ENCODE data around the gene MSH3. TPM values are rescaled to one million over a fixed set of nuclear protein-coding genes. Genes with fewer than 3 reads are reported as not detected.
A peak's percentile ranks its signal among the peaks of the same experiment; 100 is the strongest.

MSH3 gene
- 1 to 10 TPM; 2.7 to 3.6 TPM for polyA plus RNA-seq

DNA sequence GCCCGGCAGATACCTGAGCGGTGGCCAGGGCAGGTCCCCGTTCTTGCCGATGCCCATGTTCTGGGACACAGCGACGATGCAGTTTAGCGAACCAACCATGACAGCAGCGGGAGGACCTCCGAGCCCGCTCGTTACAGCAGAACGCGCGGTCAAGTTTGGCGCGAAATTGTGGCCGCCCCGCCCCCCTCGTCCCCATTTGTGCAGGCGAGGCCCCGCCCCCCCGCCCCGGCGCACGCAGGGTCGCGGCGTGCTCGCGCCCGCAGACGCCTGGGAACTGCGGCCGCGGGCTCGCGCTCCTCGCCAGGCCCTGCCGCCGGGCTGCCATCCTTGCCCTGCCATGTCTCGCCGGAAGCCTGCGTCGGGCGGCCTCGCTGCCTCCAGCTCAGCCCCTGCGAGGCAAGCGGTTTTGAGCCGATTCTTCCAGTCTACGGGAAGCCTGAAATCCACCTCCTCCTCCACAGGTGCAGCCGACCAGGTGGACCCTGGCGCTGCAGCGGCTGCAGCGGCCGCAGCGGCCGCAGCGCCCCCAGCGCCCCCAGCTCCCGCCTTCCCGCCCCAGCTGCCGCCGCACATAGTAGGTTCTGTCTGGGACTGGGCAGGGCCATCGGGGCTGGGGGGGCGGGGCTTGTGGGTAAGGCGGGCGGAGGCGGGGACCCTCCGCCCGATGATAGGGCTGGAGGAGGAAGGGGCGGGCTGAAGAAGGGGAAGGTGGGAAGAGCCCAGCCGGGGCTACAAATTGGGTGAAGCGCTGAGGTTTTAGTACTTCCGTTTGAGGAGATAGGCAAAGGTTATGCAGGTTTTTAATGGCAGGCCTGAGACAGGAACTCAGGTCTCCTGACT lies at the start of gene MSH3, which contains the start of gene DHFR:
Gene MSH3 (plus strand): TSS at position 262 of the 840 bp plus-strand sequence. CDS start 76 bp downstream, at position 338.
Gene DHFR (minus strand): TSS at position 593 of the 840 bp plus-strand sequence. CDS start 494 bp downstream, at position 99.
- Histone ChIP-seq H3K27ac (ENCODE audit: low read depth in 2 of 2, low read length in 1 of 2) (peak within 1 kb of the TSS; percentile 97 to 98), H3K9me3 (ENCODE audit: control insufficient read depth in 2 of 2, insufficient read depth in 1 of 2, low read depth in 1 of 2, low read length in 1 of 2) (no peaks in the 10 kb centered on the region), H3K27me3 (ENCODE audit: control insufficient read depth in 1 of 2, insufficient read depth in 2 of 2, low read length in 2 of 2) (no peaks in the 10 kb centered on the region), H3K36me3 (ENCODE audit: control insufficient read depth in 2 of 2, insufficient read depth in 2 of 2, low read length in 1 of 2) (peaks cover 0 to under 1% of the 10 kb centered on the region in 2 donors), H3K4me1 (ENCODE audit: control insufficient read depth in 2 of 2, insufficient read depth in 2 of 2, low read length in 1 of 2) (peaks cover 0 to 3% of the 10 kb centered on the region in 2 donors), H3K4me3 (ENCODE audit: low read depth in 1 of 2, low read length in 2 of 2) (peak within 1 kb of the TSS; percentile 91 to 96)
- 1% methylated on average over 51 to 74 of the region's 74 CpGs for WGBS, 2 donors

GRCh38 chr5:80607343-80607742 lies 47.1 kb upstream of the MSH3 start:
- no peaks in the 10 kb centered on the region for H3K9me3 ChIP-seq (ENCODE audit: control insufficient read depth in 2 of 2, insufficient read depth in 1 of 2, low read depth in 1 of 2, low read length in 1 of 2)
- no peaks in the 10 kb centered on the region for H3K36me3 ChIP-seq (ENCODE audit: control insufficient read depth in 2 of 2, insufficient read depth in 2 of 2, low read length in 1 of 2)
- H3K27ac ChIP-seq (ENCODE audit: low read depth in 2 of 2, low read length in 1 of 2), result no peak overlapping the region
- H3K4me3 ChIP-seq (ENCODE audit: low read depth in 1 of 2, low read length in 2 of 2), result no peak overlapping the region
- no peaks in the 10 kb centered on the region for H3K4me1 ChIP-seq (ENCODE audit: control insufficient read depth in 2 of 2, insufficient read depth in 2 of 2, low read length in 1 of 2)
- H3K27me3 ChIP-seq (ENCODE audit: control insufficient read depth in 1 of 2, insufficient read depth in 2 of 2, low read length in 2 of 2), result no peaks in the 10 kb centered on the region

- no peak overlapping the region for H3K4me3 ChIP-seq (ENCODE audit: low read depth in 1 of 2, low read length in 2 of 2)
- no peak overlapping the region for H3K27ac ChIP-seq (ENCODE audit: low read depth in 2 of 2, low read length in 1 of 2)
- H3K27me3 ChIP-seq (ENCODE audit: control insufficient read depth in 1 of 2, insufficient read depth in 2 of 2, low read length in 2 of 2), result no peaks in the 10 kb centered on the region
- H3K9me3 ChIP-seq (ENCODE audit: control insufficient read depth in 2 of 2, insufficient read depth in 1 of 2, low read depth in 1 of 2, low read length in 1 of 2), result no peaks in the 10 kb centered on the region
- H3K36me3 ChIP-seq (ENCODE audit: control insufficient read depth in 2 of 2, insufficient read depth in 2 of 2, low read length in 1 of 2), result no peaks in the 10 kb centered on the region
- H3K4me1 ChIP-seq (ENCODE audit: control insufficient read depth in 2 of 2, insufficient read depth in 2 of 2, low read length in 1 of 2), result no peaks in the 10 kb centered on the region
These were observed 46.6 kb upstream of the MSH3 start for GRCh38 chr5:80607832-80608231.

DNA sequence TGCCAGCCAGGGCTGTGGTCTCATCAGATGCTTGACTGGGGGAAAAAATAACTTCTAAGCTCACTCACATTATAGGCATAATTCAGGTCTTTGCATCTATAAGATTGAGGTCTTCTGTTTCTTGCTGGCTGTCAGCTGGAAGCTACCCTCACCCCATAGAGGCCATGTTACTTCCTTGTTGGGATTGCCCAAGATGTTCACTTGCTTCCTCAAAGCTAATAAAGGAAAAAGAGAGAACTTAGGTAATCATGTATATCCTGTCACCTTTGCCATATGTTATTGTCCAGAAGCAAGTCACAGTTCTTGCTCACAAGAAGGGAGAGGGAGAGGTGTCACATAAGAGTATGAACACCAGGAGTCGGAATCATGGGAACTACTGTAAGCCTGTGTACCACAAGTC lies 45.7 kb upstream of the MSH3 start:
- Histone ChIP-seq H3K27me3 (ENCODE audit: control insufficient read depth in 1 of 2, insufficient read depth in 2 of 2, low read length in 2 of 2) (no peaks in the 10 kb centered on the region), H3K36me3 (ENCODE audit: control insufficient read depth in 2 of 2, insufficient read depth in 2 of 2, low read length in 1 of 2) (no peaks in the 10 kb centered on the region), H3K27ac (ENCODE audit: low read depth in 2 of 2, low read length in 1 of 2) (no peak overlapping the region), H3K9me3 (ENCODE audit: control insufficient read depth in 2 of 2, insufficient read depth in 1 of 2, low read depth in 1 of 2, low read length in 1 of 2) (no peaks in the 10 kb centered on the region), H3K4me3 (ENCODE audit: low read depth in 1 of 2, low read length in 2 of 2) (no peak overlapping the region), H3K4me1 (ENCODE audit: control insufficient read depth in 2 of 2, insufficient read depth in 2 of 2, low read length in 1 of 2) (no peaks in the 10 kb centered on the region)
- 91 to 98% methylated on average over 1 of the region's 1 CpG for WGBS, 2 donors

- Histone ChIP-seq H3K27me3 (ENCODE audit: control insufficient read depth in 1 of 2, insufficient read depth in 2 of 2, low read length in 2 of 2) (no peaks in the 10 kb centered on the region), H3K4me3 (ENCODE audit: low read depth in 1 of 2, low read length in 2 of 2) (no peak overlapping the region), H3K36me3 (ENCODE audit: control insufficient read depth in 2 of 2, insufficient read depth in 2 of 2, low read length in 1 of 2) (no peaks in the 10 kb centered on the region), H3K27ac (ENCODE audit: low read depth in 2 of 2, low read length in 1 of 2) (no peak overlapping the region), H3K4me1 (ENCODE audit: control insufficient read depth in 2 of 2, insufficient read depth in 2 of 2, low read length in 1 of 2) (no peaks in the 10 kb centered on the region), H3K9me3 (ENCODE audit: control insufficient read depth in 2 of 2, insufficient read depth in 1 of 2, low read depth in 1 of 2, low read length in 1 of 2) (no peaks in the 10 kb centered on the region)
- 68 to 71% methylated on average over 1 of the region's 1 CpG for WGBS, 2 donors
These were observed 44.8 kb upstream of the MSH3 start for GRCh38 chr5:80609692-80610091.

DNA sequence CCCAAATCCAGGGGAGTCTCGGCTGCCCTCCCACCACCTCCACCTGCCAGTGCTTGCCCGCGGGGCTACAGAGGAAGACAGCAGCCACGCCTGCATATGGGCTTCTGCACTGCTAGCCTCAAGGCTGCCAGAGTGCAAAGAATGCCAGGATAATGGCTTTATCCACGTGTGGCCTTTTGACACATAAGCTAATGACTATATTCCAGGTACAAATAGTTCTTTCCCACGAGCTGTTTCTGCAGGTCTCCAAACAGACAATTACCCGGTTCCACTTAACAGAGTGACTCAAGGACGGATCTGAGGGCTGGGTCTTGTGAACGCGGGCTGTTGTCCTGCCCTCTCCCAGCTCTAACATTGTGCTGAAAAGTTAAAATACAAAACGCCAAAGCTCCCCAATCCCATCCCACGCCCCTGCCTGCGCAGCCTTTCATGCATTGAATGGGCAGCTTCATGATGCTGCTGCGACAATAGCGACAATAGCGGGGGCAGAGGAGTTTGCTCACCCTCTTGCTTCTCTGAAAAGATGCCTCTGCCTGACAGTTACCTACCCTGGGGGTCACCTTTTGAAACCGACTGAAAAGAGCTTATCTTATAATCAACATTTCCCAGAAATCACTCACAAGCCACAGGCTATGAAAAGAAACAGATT lies 39.1 kb upstream of the MSH3 start:
- WGBS, 2 donors, result 67 to 70% methylated on average over 17 of the region's 17 CpGs
- Histone ChIP-seq H3K9me3 (ENCODE audit: control insufficient read depth in 2 of 2, insufficient read depth in 1 of 2, low read depth in 1 of 2, low read length in 1 of 2) (no peaks in the 10 kb centered on the region), H3K4me3 (ENCODE audit: low read depth in 1 of 2, low read length in 2 of 2) (no peak overlapping the region), H3K4me1 (ENCODE audit: control insufficient read depth in 2 of 2, insufficient read depth in 2 of 2, low read length in 1 of 2) (no peaks in the 10 kb centered on the region), H3K36me3 (ENCODE audit: control insufficient read depth in 2 of 2, insufficient read depth in 2 of 2, low read length in 1 of 2) (no peaks in the 10 kb centered on the region), H3K27me3 (ENCODE audit: control insufficient read depth in 1 of 2, insufficient read depth in 2 of 2, low read length in 2 of 2) (no peaks in the 10 kb centered on the region), H3K27ac (ENCODE audit: low read depth in 2 of 2, low read length in 1 of 2) (no peak overlapping the region)

DNA sequence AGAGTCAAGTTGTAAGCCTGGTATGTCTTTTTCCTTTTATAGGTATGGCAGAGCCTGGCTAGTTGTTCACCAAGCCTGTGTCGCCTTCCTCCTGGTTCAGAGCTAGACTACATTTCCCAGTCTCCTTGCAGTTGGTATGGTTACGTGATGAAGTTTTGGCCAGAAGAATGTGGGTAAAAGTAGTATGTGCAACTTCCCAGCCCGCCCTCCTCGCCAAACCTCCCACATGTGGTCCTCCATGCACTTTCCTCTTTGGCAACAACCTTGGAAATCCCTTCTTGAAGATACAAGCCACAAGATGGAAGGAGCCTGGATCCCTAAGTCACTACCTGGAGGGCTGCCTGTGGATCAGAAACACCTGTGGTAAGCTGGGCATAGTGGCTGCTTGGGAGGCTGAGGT lies 36.0 kb upstream of the MSH3 start:
- no peak overlapping the region for H3K27ac ChIP-seq (ENCODE audit: low read depth in 2 of 2, low read length in 1 of 2)
- 96 to 97% methylated on average over 4 of the region's 4 CpGs for WGBS, 2 donors

GRCh38 chr5:80619086-80619485 lies 35.4 kb upstream of the MSH3 start:
- Histone ChIP-seq H3K36me3 (ENCODE audit: control insufficient read depth in 2 of 2, insufficient read depth in 2 of 2, low read length in 1 of 2) (no peaks in the 10 kb centered on the region), H3K4me1 (ENCODE audit: control insufficient read depth in 2 of 2, insufficient read depth in 2 of 2, low read length in 1 of 2) (no peaks in the 10 kb centered on the region), H3K27ac (ENCODE audit: low read depth in 2 of 2, low read length in 1 of 2) (no peak overlapping the region), H3K4me3 (ENCODE audit: low read depth in 1 of 2, low read length in 2 of 2) (no peak overlapping the region), H3K27me3 (ENCODE audit: control insufficient read depth in 1 of 2, insufficient read depth in 2 of 2, low read length in 2 of 2) (no peaks in the 10 kb centered on the region), H3K9me3 (ENCODE audit: control insufficient read depth in 2 of 2, insufficient read depth in 1 of 2, low read depth in 1 of 2, low read length in 1 of 2) (no peaks in the 10 kb centered on the region)
- 75 to 80% methylated on average over 1 of the region's 1 CpG for WGBS, 2 donors

More for the DNA sequence above, 36.0 kb upstream of the MSH3 start:
- H3K4me3 ChIP-seq (ENCODE audit: low read depth in 1 of 2, low read length in 2 of 2), result no peak overlapping the region
- no peaks in the 10 kb centered on the region for H3K27me3 ChIP-seq (ENCODE audit: control insufficient read depth in 1 of 2, insufficient read depth in 2 of 2, low read length in 2 of 2)
- H3K36me3 ChIP-seq (ENCODE audit: control insufficient read depth in 2 of 2, insufficient read depth in 2 of 2, low read length in 1 of 2), result no peaks in the 10 kb centered on the region
- H3K4me1 ChIP-seq (ENCODE audit: control insufficient read depth in 2 of 2, insufficient read depth in 2 of 2, low read length in 1 of 2), result no peaks in the 10 kb centered on the region
- H3K9me3 ChIP-seq (ENCODE audit: control insufficient read depth in 2 of 2, insufficient read depth in 1 of 2, low read depth in 1 of 2, low read length in 1 of 2), result no peaks in the 10 kb centered on the region

DNA sequence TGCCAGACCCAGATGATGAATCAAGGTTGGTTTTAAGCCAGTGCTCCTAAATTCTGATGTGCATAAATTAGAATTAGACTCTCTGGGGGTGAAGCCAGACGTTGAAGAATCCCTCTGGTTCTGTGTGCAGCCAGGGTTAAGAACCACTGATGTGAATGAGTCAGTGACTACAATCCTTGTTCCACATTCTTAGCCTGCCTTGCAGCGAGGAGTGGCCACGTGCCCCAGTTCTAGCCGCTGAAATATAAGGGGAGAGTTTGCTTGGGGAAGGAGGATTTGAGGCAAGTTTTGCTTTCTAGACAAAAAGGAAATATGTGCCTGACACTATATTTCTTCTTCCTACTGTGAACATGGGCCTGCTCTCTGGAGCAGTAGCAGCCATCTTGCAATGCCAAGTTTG lies 34.2 kb upstream of the MSH3 start:
- no peak overlapping the region for H3K4me3 ChIP-seq (ENCODE audit: low read depth in 1 of 2, low read length in 2 of 2)
- WGBS, 2 donors, result 76 to 84% methylated on average over 4 of the region's 4 CpGs

More for the DNA sequence above, 34.2 kb upstream of the MSH3 start:
- no peaks in the 10 kb centered on the region for H3K9me3 ChIP-seq (ENCODE audit: control insufficient read depth in 2 of 2, insufficient read depth in 1 of 2, low read depth in 1 of 2, low read length in 1 of 2)
- no peaks in the 10 kb centered on the region for H3K36me3 ChIP-seq (ENCODE audit: control insufficient read depth in 2 of 2, insufficient read depth in 2 of 2, low read length in 1 of 2)
- no peaks in the 10 kb centered on the region for H3K27me3 ChIP-seq (ENCODE audit: control insufficient read depth in 1 of 2, insufficient read depth in 2 of 2, low read length in 2 of 2)
- H3K4me1 ChIP-seq (ENCODE audit: control insufficient read depth in 2 of 2, insufficient read depth in 2 of 2, low read length in 1 of 2), result no peaks in the 10 kb centered on the region
- H3K27ac ChIP-seq (ENCODE audit: low read depth in 2 of 2, low read length in 1 of 2), result no peak overlapping the region

Measured in esophagus (tissue), 2 donors.